Subcutaneous abdominal adipose tissue (tissue), 5 donors: ENCODE measurements around the gene ADAD1.

ENCODE experiments used
- H3K27ac ChIP-seq: one replicate; pipeline ENCODE4 v1.7.0; 2013; ENCODE audit warnings: low read depth, mild to moderate bottlenecking, inconsistent platforms, low read length, moderate library complexity
- H3K27me3 ChIP-seq, 5 donors: one replicate each; pipeline ENCODE4 v1.7.0; 2013; ENCODE audit warnings: low read length in 5 of 5, inconsistent platforms in 1 of 5; ENCODE audit not compliant: control insufficient read depth in 5 of 5, insufficient read depth in 4 of 5
- H3K36me3 ChIP-seq, 5 donors: one replicate each; pipeline ENCODE4 v1.7.0; 2013; ENCODE audit warnings: low read length in 5 of 5; ENCODE audit not compliant: control insufficient read depth in 5 of 5, insufficient read depth in 5 of 5
- H3K4me1 ChIP-seq, 5 donors: one replicate each; pipeline ENCODE4 v1.7.0; 2013; ENCODE audit warnings: low read length in 5 of 5, mild to moderate bottlenecking in 3 of 5, moderate library complexity in 1 of 5; ENCODE audit not compliant: control insufficient read depth in 5 of 5, insufficient read depth in 5 of 5
- H3K4me3 ChIP-seq, 5 donors: one replicate each; pipeline ENCODE4 v1.7.0; 2013; ENCODE audit warnings: low read length in 5 of 5, low read depth in 1 of 5
- H3K9ac ChIP-seq, 5 donors: one replicate each; pipeline ENCODE4 v1.7.0; 2013; ENCODE audit warnings: low read length in 5 of 5, mild to moderate bottlenecking in 4 of 5, moderate library complexity in 3 of 5
- H3K9me3 ChIP-seq, 5 donors: one replicate each; pipeline ENCODE4 v1.7.0; 2013; ENCODE audit warnings: low read length in 5 of 5; ENCODE audit not compliant: control insufficient read depth in 5 of 5
- donor health status: healthy.
- donor health status: healthy.
- donor health status: healthy.
- donor health status: healthy.
- donor health status: healthy.

The ADAD1 gene

GRCh38 chr4:122450847-122451246, 72.0 kb downstream of the ADAD1 start:
- Histone ChIP-seq H3K4me1 (no peaks in the 10 kb centered on the region), H3K27ac (no peak overlapping the region), H3K36me3 (no peaks in the 10 kb centered on the region), H3K4me3 (no peak overlapping the region), H3K27me3 (no peaks in the 10 kb centered on the region), H3K9me3 (no peaks in the 10 kb centered on the region), H3K9ac (no peak overlapping the region)

GRCh38 chr4:122453384-122453995, 74.7 kb downstream of the ADAD1 start:
- no peaks in the 10 kb centered on the region for H3K4me1 ChIP-seq
- no peak overlapping the region for H3K9ac ChIP-seq
- no peaks in the 10 kb centered on the region for H3K27me3 ChIP-seq
- no peaks in the 10 kb centered on the region for H3K36me3 ChIP-seq
- no peak overlapping the region for H3K4me3 ChIP-seq
- no peaks in the 10 kb centered on the region for H3K9me3 ChIP-seq
- H3K27ac ChIP-seq = no peak overlapping the region

- Histone ChIP-seq H3K27me3 (no peaks in the 10 kb centered on the region), H3K9me3 (no peaks in the 10 kb centered on the region), H3K36me3 (no peaks in the 10 kb centered on the region), H3K27ac (no peak within 1 kb of the TSS), H3K9ac (no peak within 1 kb of the TSS), H3K4me1 (peaks cover 0 to 2% (median 0%) of the 10 kb centered on the region in 5 donors), H3K4me3 (no peak within 1 kb of the TSS)
These were observed 77.7 kb downstream of the ADAD1 start, which contains the start of gene IL2 for GRCh38 chr4:122456231-122457116. Gene IL2 (minus strand): TSS chr4:122456725. CDS start chr4:122456440, 285 bp downstream.

- no peak overlapping the region for H3K9ac ChIP-seq
- no peaks in the 10 kb centered on the region for H3K36me3 ChIP-seq
- H3K27me3 ChIP-seq = no peaks in the 10 kb centered on the region
- H3K9me3 ChIP-seq = no peaks in the 10 kb centered on the region
- H3K27ac ChIP-seq = no peak overlapping the region
- peak overlapping the region in 2 of 5 donors; percentile 11 to 18 for H3K4me3 ChIP-seq
- H3K4me1 ChIP-seq = peaks cover 0 to 2% (median 0%) of the 10 kb centered on the region in 5 donors
These were observed 79.8 kb downstream of the ADAD1 start for GRCh38 chr4:122458625-122459024.

GRCh38 chr4:122469457-122469856, 90.6 kb downstream of the ADAD1 start:
- H3K9me3 ChIP-seq = peaks cover 0 to 5% (median 0%) of the 10 kb centered on the region in 5 donors

GRCh38 chr4:122475233-122475632, 96.4 kb downstream of the ADAD1 start:
- H3K36me3 ChIP-seq = no peaks in the 10 kb centered on the region
- no peaks in the 10 kb centered on the region for H3K27me3 ChIP-seq
- H3K9ac ChIP-seq = no peak overlapping the region
- H3K9me3 ChIP-seq = peaks cover 0 to 5% (median 0%) of the 10 kb centered on the region in 5 donors
- H3K4me1 ChIP-seq = no peaks in the 10 kb centered on the region
- H3K27ac ChIP-seq = no peak overlapping the region
- H3K4me3 ChIP-seq = no peak overlapping the region

More at GRCh38 chr4:122469457-122469856, 90.6 kb downstream of the ADAD1 start:
- Histone ChIP-seq H3K36me3 (no peaks in the 10 kb centered on the region), H3K27ac (no peak overlapping the region), H3K4me3 (no peak overlapping the region), H3K4me1 (no peaks in the 10 kb centered on the region), H3K9ac (no peak overlapping the region), H3K27me3 (no peaks in the 10 kb centered on the region)

GRCh38 chr4:122476126-122476525, 97.3 kb downstream of the ADAD1 start:
- no peaks in the 10 kb centered on the region for H3K4me1 ChIP-seq
- no peaks in the 10 kb centered on the region for H3K36me3 ChIP-seq
- no peak overlapping the region for H3K27ac ChIP-seq
- peaks cover 0 to 5% (median 0%) of the 10 kb centered on the region in 5 donors for H3K9me3 ChIP-seq
- H3K27me3 ChIP-seq = no peaks in the 10 kb centered on the region
- H3K4me3 ChIP-seq = no peak overlapping the region
- no peak overlapping the region for H3K9ac ChIP-seq

DNA sequence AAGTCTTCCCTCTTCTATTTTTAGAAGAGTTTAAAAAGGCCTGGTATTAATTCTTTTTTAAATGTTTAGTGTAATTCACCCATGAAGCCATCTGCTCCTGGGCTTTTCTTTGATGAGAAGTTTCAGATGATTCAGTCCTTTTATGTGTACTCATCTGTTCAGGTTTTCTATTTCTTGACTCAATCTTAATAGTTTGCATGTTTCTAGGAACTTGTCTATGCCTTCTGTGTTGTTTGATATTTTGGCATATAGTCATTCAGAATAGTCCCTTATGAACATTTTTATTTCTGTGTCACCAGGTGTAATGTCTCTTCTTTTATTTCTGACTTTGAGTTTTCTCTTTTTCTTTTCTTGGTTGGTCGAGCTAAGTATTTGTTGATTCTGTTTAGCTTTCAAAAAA, 97.9 kb downstream of the ADAD1 start:
- Histone ChIP-seq H3K4me3 (no peak overlapping the region), H3K27me3 (no peaks in the 10 kb centered on the region), H3K9ac (no peak overlapping the region), H3K27ac (no peak overlapping the region), H3K36me3 (no peaks in the 10 kb centered on the region), H3K4me1 (no peaks in the 10 kb centered on the region), H3K9me3 (peaks cover 0 to 5% (median 0%) of the 10 kb centered on the region in 5 donors)
